ENCODE data around the gene HADHA. TPM values are rescaled to one million over a fixed set of nuclear protein-coding genes. Genes with fewer than 3 reads are reported as not detected.

The HADHA gene
- total and polyA plus RNA-seq, 11 donors = 202 to 786 (median 360) TPM

DNA sequence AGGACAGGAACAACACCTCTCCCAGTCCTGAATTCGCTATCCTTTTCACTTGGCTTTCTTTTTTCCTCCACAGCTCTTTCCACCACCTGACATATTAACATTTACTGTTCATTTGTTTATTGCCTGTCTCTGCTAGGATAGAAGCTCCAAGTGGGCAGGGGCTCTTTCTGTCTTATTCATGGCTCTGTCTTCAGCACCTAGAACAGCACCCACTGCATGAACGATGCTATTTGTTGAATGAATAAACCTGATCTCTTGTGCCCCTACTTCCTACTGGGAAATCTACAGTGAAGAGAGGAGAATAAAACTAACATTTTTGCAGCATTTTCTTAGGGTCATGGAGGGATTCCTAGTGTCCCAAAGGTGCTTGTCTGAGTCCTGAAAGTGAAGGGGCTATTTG is 95.9 kb downstream of the HADHA start:
- TF ChIP-seq, protein P1, sequence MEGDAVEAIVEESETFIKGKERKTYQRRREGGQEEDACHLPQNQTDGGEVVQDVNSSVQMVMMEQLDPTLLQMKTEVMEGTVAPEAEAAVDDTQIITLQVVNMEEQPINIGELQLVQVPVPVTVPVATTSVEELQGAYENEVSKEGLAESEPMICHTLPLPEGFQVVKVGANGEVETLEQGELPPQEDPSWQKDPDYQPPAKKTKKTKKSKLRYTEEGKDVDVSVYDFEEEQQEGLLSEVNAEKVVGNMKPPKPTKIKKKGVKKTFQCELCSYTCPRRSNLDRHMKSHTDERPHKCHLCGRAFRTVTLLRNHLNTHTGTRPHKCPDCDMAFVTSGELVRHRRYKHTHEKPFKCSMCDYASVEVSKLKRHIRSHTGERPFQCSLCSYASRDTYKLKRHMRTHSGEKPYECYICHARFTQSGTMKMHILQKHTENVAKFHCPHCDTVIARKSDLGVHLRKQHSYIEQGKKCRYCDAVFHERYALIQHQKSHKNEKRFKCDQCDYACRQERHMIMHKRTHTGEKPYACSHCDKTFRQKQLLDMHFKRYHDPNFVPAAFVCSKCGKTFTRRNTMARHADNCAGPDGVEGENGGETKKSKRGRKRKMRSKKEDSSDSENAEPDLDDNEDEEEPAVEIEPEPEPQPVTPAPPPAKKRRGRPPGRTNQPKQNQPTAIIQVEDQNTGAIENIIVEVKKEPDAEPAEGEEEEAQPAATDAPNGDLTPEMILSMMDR (IDR thresholded peaks at IDR 0.05) = no peak
- no peak for TF ChIP-seq POLR2A (IDR thresholded peaks at IDR 0.05)
- Histone ChIP-seq H3K4me1 (peaks cover 0 to 11% (median 0%) of the 10 kb centered on the region in 12 donors), H3K27ac (no peak overlapping the region), H3K4me3 (no peak overlapping the region), H3K27me3 (peaks cover 0 to 14% (median 0%) of the 10 kb centered on the region in 9 donors), H3K36me3 (no peaks in the 10 kb centered on the region), H3K9me3 (peaks cover 0 to 2% (median 0%) of the 10 kb centered on the region in 12 donors)
- WGBS, 4 donors = 36 to 44% (median 37%) methylated on average over 2 of the region's 2 CpGs
- no peak for ATAC-seq
- intact Hi-C loops (cut with DNase I) = loop anchor here in 6 of 10 donors (5.0 to 10.0 kb wide), 5 partner anchors 61 to 296 kb away; no protein-coding TSS in a partner anchor
- no peak for DNase-seq

DNA sequence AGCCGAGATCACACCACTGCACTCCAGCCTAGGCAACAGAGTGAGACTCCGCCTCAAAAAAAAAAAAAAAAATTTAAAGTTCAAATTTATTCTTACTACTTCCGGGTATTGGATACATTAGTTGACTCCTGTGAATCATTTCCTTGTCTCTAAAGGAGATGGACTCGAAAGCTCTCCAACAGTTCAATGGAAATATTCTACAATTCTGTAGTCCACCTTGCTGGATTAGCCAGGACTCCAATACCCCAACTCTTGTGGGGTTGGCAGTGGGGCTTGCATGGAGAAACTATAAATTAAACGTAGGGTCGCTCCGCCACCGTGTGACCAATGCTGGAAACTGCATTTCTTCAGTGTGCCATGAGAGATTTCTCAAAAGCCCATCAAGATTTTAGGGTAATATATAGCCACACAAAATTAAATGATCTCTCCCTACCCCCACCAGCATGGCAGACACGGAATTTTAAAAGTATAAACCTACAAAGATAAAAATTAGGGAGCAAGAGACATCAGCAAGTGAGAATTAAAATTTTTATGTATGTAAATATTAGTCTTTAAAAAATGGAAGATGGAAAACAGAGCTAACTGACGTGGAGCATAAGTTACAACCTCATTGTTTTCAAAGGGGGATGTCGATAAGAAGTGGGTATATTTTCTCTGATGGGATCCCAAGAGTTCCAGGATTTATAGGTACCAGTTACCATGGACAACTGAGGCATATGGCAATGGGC is 99.3 kb downstream of the HADHA start:
- Histone ChIP-seq H3K4me1 (peaks cover 0 to 11% (median 0%) of the 10 kb centered on the region in 12 donors), H3K36me3 (no peaks in the 10 kb centered on the region), H3K27me3 (peaks cover 0 to 4% (median 0%) of the 10 kb centered on the region in 9 donors), H3K9me3 (no peaks in the 10 kb centered on the region), H3K4me3 (peak overlapping the region in 1 of 12 donors; percentile 21), H3K27ac (no peak overlapping the region)
- WGBS, 4 donors = 25 to 28% (median 27%) methylated on average over 11 of the region's 11 CpGs
- ATAC-seq (peak; percentile 56 to 82 (median 70)), DNase-seq (peak in 4 of 5 donors; percentile 41 to 58 (median 42))
- no peak for TF ChIP-seq POLR2A (IDR thresholded peaks at IDR 0.05)
- TF ChIP-seq, protein P1 (IDR thresholded peaks at IDR 0.05) = peak; percentile 55 to 85 (median 75)
- intact Hi-C loops (cut with DNase I) = loop anchor here (1.0 to 10.0 kb wide), 11 partner anchors 53 to 293 kb away; no protein-coding TSS in a partner anchor

DNA sequence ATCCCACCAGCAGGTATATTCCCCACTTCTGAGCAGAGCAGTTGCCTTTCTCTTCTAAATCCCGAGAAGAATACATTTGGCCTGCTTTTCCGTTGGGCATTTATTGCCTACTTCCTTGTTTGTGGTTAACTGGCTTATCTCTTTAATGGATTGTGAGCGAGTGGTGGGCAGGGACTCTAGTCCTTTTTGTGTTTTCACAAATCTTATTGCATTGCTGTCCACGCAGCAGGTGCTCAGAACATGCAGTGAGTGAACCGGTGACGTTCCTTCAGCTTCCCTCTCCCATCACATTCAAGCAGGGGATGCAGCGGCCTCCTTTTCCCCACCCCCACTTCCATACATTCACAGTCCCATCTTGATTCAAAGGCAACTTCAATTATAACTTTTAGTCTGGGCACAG is 100.4 kb downstream of the HADHA start:
- no peak overlapping the region for H3K4me3 ChIP-seq
- intact Hi-C loops (cut with DNase I) = loop anchor here in 9 of 10 donors (2.0 to 10.0 kb wide), 8 partner anchors 52 to 292 kb away; no protein-coding TSS in a partner anchor
- TF ChIP-seq, protein P1 (IDR thresholded peaks at IDR 0.05) = no peak
- TF ChIP-seq POLR2A (IDR thresholded peaks at IDR 0.05) = no peak
- H3K36me3 ChIP-seq = no peaks in the 10 kb centered on the region
- WGBS, 4 donors = 68 to 84% (median 78%) methylated on average over 7 of the region's 7 CpGs
- no peaks in the 10 kb centered on the region for H3K9me3 ChIP-seq
- peaks cover 0 to 4% (median 0%) of the 10 kb centered on the region in 9 donors for H3K27me3 ChIP-seq
- H3K27ac ChIP-seq = no peak overlapping the region
- DNase-seq (no peak), ATAC-seq (no peak)
- H3K4me1 ChIP-seq = peaks cover 0 to 11% (median 0%) of the 10 kb centered on the region in 12 donors

DNA sequence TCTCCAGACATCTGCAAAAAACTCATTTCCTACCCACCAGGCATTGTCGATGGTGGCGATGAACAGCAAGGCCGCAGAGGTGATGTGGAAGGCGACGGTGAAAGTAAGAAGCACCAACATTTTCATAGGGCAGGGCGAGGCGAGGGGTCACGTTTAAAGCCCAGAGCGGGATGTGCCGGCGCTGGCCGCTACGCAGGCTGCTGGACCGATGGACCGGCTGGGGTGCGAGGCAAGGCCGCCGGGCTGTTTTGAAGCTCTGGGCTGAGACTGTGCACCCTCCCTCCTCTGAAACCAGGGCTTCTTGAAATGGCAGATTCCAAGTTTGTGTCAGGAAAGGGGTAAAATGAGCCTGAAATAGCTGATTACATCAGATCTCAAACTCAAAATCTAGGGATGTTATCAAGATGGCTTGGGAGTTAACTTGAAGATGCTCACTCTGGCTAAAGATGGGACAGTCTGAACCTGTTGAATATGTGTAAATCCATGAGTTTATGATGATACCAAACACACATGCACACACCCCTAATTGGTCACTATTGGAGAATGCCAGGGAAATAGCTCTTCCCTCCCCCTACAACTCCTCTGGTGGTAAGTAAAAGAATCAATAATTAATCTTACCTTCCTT is 103.2 kb downstream of the HADHA start:
- DNase-seq = no peak
- Histone ChIP-seq H3K4me1 (peaks cover 0 to 11% (median 0%) of the 10 kb centered on the region in 12 donors), H3K27me3 (no peaks in the 10 kb centered on the region), H3K9me3 (no peaks in the 10 kb centered on the region), H3K4me3 (no peak overlapping the region), H3K36me3 (peaks cover 0 to 11% (median 0%) of the 10 kb centered on the region in 9 donors), H3K27ac (no peak overlapping the region)
- TF ChIP-seq POLR2A (IDR thresholded peaks at IDR 0.05) = no peak
- TF ChIP-seq, protein P1 (IDR thresholded peaks at IDR 0.05) = no peak
- 90 to 96% (median 91%) methylated on average over 18 of the region's 18 CpGs for WGBS, 4 donors
- no peak for ATAC-seq
- intact Hi-C loops (cut with DNase I) = loop anchor here in 6 of 10 donors (5.0 to 10.0 kb wide), 5 partner anchors 49 to 289 kb away; no protein-coding TSS in a partner anchor

Data from heart left ventricle (tissue), 16 donors.